Skin epidermis (tissue), 12 donors: ENCODE measurements around the gene ZSCAN2.
A peak's percentile ranks its signal among the peaks of the same experiment; 100 is the strongest.

Experiments used
- H3K27ac ChIP-seq, 21 experiments: fragments of 200-600 bp; sonication (generic) in 11 of 21; one replicate each; pipeline ENCODE4 v1.5.0; 2020; ENCODE audit warnings: mild to moderate bottlenecking in 3 of 21, inconsistent platforms in 2 of 21, moderate library complexity in 2 of 21
- H3K4me3 ChIP-seq, 7 experiments: fragments of 200-600 bp; sonication (generic) in 2 of 7; one replicate each; pipeline ENCODE4 v1.5.0; 2020; ENCODE audit warnings: inconsistent platforms in 2 of 7, mild to moderate bottlenecking in 2 of 7, moderate library complexity in 1 of 7

ZSCAN2 gene

DNA sequence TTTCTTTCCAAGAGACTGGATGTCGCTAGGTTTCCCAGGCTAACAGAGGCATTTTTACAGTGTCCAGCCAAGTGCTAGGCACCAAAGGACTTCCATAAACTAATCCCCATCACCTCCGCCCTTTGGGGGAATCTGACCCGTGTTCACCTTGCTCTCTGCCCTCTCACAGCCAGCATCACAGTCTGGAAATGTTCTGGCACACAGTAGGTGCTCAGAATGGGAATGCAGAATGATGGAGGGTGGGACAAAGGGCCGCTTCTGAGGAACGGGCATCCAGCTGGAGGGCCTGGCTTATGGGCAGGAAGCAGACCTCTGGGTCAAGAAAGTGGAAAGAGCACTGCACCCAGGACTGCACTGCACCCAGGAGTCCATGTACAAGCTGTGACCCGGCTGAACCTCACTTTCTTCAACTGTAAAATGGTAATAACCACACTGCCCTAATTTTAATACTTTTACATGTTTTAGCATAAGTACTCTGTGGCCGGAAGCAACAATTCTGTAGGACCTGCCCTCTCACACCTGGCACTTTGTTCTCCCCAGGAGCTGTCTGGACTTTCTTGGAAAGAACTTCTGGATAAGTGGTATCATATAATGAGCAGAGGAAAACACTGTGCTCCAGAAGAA lies 58.1 kb downstream of the ZSCAN2 start:
- peak overlapping the region; percentile 46 to 70 (median 54) for H3K4me3 ChIP-seq
- peak overlapping the region in 16 of 21 experiments; percentile 42 to 88 (median 80) for H3K27ac ChIP-seq

DNA sequence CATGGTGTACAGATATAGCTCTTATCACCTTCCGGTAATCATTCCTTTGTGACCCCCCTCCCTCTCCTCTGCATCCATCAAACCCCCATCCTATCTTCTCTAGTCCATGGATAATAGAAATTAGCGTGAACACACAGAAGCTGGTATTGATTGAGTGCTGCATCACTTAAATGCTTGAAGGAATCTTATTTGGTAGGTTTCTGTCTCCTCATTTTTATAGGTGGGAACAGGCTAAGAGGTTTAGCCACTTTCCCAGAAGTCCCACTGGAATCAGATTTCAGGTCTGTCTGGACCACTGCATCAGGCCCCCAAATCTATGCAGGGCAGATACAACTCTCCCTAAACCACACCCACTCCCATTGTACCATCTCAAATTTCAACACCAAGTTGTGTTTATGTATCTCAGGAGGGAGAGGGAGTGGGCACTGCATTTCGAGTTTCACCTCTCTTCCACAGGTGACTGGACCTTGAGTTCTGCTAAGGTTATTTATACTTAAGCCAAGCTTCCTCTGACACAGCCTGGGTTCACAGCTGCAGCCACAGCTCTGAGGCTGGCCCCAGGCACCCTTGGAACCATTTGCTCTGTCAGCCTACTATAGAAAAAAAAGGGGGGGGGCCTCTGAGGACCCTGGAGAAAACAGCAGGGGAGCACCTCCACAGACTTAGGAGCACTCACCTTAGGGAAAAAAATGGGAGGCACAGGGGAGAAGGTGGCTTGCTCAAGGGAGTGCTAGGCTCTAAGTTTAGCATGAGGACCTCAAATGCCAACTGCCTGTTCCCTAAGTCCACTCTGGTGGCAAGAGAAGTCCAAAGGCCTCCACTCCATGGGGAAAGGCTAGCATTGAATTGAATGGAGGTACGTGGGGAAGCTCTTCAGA lies 59.3 kb downstream of the ZSCAN2 start:
- no peak overlapping the region for H3K4me3 ChIP-seq
- H3K27ac ChIP-seq = no peak overlapping the region

DNA sequence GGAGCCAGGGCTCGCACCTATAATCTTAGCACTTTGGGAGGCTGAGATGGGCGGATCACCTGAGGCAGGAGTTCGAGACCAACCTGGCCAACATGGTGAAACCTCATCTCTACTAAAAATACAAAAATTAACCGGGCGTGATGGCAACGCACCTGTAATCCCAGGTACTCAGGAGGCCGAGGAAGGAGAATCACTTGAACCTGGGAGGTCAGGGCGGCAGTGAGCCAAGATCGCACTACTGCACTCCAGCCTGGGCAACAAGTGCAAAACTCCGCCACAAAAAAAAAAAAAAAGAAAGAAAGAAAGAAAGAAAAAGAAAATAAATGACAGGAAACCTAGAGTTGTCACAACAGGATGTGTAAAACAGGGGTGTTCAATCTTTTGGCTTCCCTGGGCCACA lies 60.2 kb downstream of the ZSCAN2 start:
- H3K4me3 ChIP-seq = no peak overlapping the region
- no peak overlapping the region for H3K27ac ChIP-seq

DNA sequence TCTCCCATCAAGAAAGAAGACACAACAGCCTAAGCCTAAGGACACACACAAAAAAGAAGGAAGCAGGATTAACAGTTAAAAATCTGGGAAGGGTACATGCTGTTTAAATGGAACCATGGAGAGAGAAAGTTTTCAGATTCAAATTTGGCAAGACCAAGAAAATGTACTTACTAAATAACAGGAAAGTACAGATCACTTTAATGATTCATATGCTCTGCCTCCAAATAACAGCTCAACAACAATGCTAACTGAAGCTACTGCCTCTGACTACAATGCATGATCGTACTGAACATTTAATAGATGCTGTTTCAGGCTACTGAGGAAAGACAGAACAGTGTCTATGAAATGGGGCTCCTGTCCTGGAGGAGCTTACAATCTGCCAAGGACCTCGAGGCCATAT lies 65.6 kb downstream of the ZSCAN2 start:
- Histone ChIP-seq H3K27ac (no peak overlapping the region), H3K4me3 (no peak overlapping the region)

DNA sequence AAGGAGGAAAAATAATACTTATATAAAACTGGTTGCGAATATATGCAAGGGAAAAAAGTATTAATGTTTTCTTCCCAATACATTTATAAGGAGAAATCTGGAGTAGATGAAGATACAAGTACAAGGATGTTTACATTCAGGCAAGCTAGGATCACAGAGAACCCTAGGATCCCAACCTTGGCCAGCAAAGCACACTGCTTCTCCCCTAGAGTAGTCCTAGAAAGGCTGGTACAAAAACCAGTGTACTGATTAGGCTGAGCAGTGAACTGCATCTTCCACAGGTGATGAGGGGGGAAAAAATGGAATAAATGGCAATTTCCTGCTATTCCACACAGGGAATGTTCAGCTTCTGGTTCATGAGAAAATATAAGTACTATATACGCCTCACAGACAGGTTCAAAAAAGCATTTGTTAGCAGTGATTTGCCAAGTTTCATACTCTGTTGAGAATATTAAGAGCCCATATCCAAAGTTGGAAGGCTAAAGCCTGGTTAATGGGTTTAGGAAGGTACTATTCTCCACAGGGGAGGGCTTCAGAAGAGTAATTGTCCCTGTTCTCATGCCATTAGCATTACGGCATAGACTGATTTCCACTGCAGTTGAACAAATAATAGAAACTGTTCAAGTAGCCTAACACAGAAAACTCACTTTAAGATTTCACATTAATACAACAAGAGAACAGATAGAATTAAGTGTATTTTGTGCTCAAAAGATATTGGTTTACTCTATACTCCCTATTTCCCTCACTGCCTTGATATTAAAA lies 67.6 kb downstream of the ZSCAN2 start:
- Histone ChIP-seq H3K27ac (peak overlapping the region in 1 of 21 experiments; percentile 29), H3K4me3 (no peak overlapping the region)

DNA sequence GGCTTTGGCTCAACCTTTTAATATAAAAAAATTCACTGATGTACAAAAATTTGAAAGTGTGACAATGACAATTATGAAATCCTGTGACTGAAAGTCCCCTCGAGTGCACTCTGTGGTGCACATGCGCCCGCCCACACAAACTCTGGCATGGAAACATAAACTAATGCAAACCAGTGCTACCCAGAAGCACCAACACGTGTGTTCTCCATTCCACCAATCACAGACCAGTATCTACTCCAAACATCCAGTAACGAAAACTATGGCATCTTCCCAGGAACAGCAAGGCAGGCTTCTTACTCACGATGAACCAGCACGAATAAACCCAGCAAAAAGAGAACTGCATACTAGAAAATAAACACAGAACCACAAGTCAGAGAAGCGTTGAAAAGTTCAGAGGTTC lies 68.9 kb downstream of the ZSCAN2 start:
- peak overlapping the region in 5 of 21 experiments; percentile 17 to 72 (median 53) for H3K27ac ChIP-seq
- H3K4me3 ChIP-seq = no peak overlapping the region

DNA sequence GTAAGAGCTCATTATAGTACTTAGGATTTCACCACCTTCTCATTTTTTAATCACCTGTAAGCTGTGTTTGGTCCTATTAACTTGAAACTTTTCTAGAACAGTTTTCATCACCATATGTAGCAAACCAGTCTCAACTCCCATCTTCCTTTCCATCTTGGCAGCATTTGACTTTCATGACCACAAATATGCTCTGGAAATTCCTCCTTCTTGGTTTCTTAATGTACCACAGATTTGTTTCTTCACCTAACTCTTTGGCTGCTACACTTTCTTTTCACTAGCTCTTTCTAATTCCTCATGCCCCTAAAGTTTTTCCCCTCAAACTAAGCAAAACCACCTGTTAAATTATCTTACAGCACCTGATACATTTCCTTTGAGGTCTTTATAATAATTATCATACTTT lies 70.4 kb downstream of the ZSCAN2 start:
- Histone ChIP-seq H3K27ac (peak overlapping the region in 11 of 21 experiments; percentile 0 to 72 (median 35)), H3K4me3 (no peak overlapping the region)
